Esophagus squamous epithelium (tissue), 5 donors: ENCODE measurements around the gene COLGALT1. TPM values are rescaled to one million over a fixed set of nuclear protein-coding genes. Genes with fewer than 3 reads are reported as not detected.

Source experiments
- DNase-seq: peaks from one replicate; lab custom pipeline; 2025; lab: John Stamatoyannopoulos, UW
- H3K27ac ChIP-seq, 4 donors: fragments of 200-600 bp; sonication (generic); one replicate each; pipeline ENCODE4 v1.5.1; 2016 to 2019; ENCODE audit warnings: mild to moderate bottlenecking in 1 of 4
- H3K27me3 ChIP-seq, 4 donors: fragments of 200-600 bp; sonication (generic); 1 replicate in 3 of 4; 2 replicates in 1 of 4; pipeline versions ENCODE4 v1.5.1 to v1.6.0; 2017 to 2021; ENCODE audit warnings: antibody characterized with exemption in 1 of 4
- H3K36me3 ChIP-seq, 3 donors: fragments of 200-600 bp; sonication (generic); one replicate each; pipeline ENCODE4 v1.5.1; 2016 to 2019
- H3K4me1 ChIP-seq, 3 donors: fragments of 200-600 bp; sonication (generic); one replicate each; pipeline ENCODE4 v1.5.1; 2017 to 2019
- H3K4me3 ChIP-seq, 4 donors: fragments of 200-600 bp; sonication (generic); 1 replicate in 3 of 4; 2 replicates in 1 of 4; pipeline ENCODE4 v1.5.1; 2016 to 2019; ENCODE audit warnings: mild to moderate bottlenecking in 2 of 4, moderate library complexity in 1 of 4
- H3K9me3 ChIP-seq, 3 donors: fragments of 200-600 bp; sonication (generic); one replicate each; pipeline ENCODE4 v1.5.1; 2016 to 2019
- POLR2A ChIP-seq, 4 donors: fragments of 450-650 bp; IDR thresholded peaks; one replicate each; pipeline ENCODE4 v1.6.1; 2017; ENCODE audit warnings: antibody characterized with exemption in 4 of 4, mild to moderate bottlenecking in 4 of 4, moderate library complexity in 3 of 4
- WGBS, 2 donors: methylation state at CpG; one replicate each; pipeline ENCODE4 v1.1.5; 2018; 5-methylcytosine and 5-hydroxymethylcytosine counted together
- intact Hi-C: fragments of 100-400 bp; cut with DNase I; formaldehyde crosslinking; loops from one replicate; pipeline ENCODE4 v1.15.0; 2022
- total RNA-seq, 4 donors: library from RNA; depleted of rRNA; stranded (reverse); fragments of >200 nt; gene quantifications; one replicate each; pipeline ENCODE4 v1.1.0, GENCODE V29; 2016
- TF ChIP-seq, protein P1 (sequence below), 6 experiments: fragments of 450-650 bp in 4 of 6; fragments of 200-600 bp in 2 of 6; sonication (generic) in 2 of 6; IDR thresholded peaks; one replicate each; pipeline ENCODE4 v1.5.1; 2016 to 2019; ENCODE audit warnings: antibody characterized with exemption in 6 of 6, mild to moderate bottlenecking in 4 of 6, moderate library complexity in 4 of 6
- donor health status: DM: yes; HTN: yes; CAD: no.

Gene COLGALT1
- total RNA-seq, 4 donors from 2014 or later = 23.1 to 51.9 (median 35.6) TPM

GRCh38 chr19:17605117-17605516, 49.7 kb downstream of the COLGALT1 start:
- 90% methylated on average over 7 of the region's 8 CpGs; no CpG with 5 or more reads in 1 of the 2 donors for WGBS, 2 donors
- intact Hi-C loops = no loop called here
- DNase-seq = no peak
- Histone ChIP-seq H3K36me3 (no peaks in the 10 kb centered on the region), H3K4me1 (peaks cover 0 to 15% (median 11%) of the 10 kb centered on the region in 3 donors), H3K9me3 (no peaks in the 10 kb centered on the region), H3K27ac (peak overlapping the region in 1 of 4 donors; percentile 70), H3K4me3 (no peak overlapping the region), H3K27me3 (peaks cover 0 to 75% (median 0%) of the 10 kb centered on the region in 4 donors)
- TF ChIP-seq, protein P1, sequence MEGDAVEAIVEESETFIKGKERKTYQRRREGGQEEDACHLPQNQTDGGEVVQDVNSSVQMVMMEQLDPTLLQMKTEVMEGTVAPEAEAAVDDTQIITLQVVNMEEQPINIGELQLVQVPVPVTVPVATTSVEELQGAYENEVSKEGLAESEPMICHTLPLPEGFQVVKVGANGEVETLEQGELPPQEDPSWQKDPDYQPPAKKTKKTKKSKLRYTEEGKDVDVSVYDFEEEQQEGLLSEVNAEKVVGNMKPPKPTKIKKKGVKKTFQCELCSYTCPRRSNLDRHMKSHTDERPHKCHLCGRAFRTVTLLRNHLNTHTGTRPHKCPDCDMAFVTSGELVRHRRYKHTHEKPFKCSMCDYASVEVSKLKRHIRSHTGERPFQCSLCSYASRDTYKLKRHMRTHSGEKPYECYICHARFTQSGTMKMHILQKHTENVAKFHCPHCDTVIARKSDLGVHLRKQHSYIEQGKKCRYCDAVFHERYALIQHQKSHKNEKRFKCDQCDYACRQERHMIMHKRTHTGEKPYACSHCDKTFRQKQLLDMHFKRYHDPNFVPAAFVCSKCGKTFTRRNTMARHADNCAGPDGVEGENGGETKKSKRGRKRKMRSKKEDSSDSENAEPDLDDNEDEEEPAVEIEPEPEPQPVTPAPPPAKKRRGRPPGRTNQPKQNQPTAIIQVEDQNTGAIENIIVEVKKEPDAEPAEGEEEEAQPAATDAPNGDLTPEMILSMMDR (IDR thresholded peaks at IDR 0.05) = no peak
- TF ChIP-seq POLR2A (IDR thresholded peaks at IDR 0.05) = no peak

DNA sequence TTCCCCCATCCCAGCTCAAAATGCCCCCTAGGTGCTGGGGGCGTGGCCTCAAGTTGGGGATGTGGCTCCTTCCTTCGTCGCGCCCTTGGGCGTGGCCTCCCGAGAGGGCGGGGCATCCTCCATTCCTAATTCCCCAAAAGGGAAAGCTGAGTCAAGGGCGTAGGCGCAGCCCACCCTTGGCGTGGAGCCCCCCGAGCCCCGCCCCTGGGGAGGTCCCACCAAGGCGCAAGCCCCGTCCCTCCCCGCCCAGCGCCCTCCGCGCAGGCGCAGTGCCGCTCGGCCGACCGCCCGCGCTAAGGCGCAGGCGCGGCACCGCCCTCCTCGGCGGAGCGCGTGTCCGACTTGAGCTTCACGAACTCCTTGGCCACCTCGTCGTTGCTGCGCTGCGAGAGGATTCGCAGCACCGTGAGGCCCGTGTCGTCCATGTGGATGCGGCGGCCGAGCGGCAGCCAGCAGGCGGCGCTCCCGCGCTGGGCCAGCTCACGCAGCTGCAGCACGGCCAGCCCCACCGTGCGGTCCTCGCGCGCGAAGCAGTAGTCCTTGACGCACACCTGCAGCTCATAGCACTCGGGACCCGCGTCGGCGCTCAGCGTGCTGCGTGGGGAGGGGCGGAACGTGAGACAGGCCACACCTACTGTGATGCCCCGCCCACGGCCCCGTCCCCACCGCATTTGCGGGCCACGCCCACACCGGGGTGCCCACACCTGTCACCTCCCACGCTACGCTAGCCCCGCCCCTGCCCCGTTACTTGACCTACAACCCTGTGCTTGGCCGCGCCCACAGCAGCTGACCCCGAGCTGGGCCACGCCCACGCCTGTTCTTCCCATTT, 50.5 kb downstream of the COLGALT1 start:
- WGBS, 2 donors = 6 to 9% methylated on average over 8 to 13 of the region's 85 CpGs
- DNase-seq = peak; percentile 31
- intact Hi-C loops = no loop called here
- TF ChIP-seq, protein P1 (IDR thresholded peaks at IDR 0.05) = peak in 5 of 6 experiments; percentile 46 to 70 (median 50)
- TF ChIP-seq POLR2A (IDR thresholded peaks at IDR 0.05) = no peak
- Histone ChIP-seq H3K9me3 (no peaks in the 10 kb centered on the region), H3K4me3 (peak overlapping the region; percentile 5 to 63 (median 30)), H3K27me3 (peaks cover 0 to 67% (median 0%) of the 10 kb centered on the region in 4 donors), H3K27ac (peak overlapping the region in 3 of 4 donors; percentile 50 to 70 (median 56)), H3K36me3 (no peaks in the 10 kb centered on the region), H3K4me1 (peaks cover 0 to 15% (median 11%) of the 10 kb centered on the region in 3 donors)

GRCh38 chr19:17606590-17607185, 51.2 kb downstream of the COLGALT1 start:
- H3K4me1 ChIP-seq = peaks cover 0 to 15% (median 11%) of the 10 kb centered on the region in 3 donors
- WGBS, 2 donors = 13 to 19% methylated on average over 16 to 18 of the region's 18 CpGs
- no peak for DNase-seq
- H3K4me3 ChIP-seq = peak overlapping the region; percentile 5 to 63 (median 30)
- intact Hi-C loops = no loop called here
- peak overlapping the region in 1 of 4 donors; percentile 70 for H3K27ac ChIP-seq
- TF ChIP-seq, protein P1 (IDR thresholded peaks at IDR 0.05) = no peak
- TF ChIP-seq POLR2A (IDR thresholded peaks at IDR 0.05) = no peak
- peaks cover 0 to 60% (median 0%) of the 10 kb centered on the region in 4 donors for H3K27me3 ChIP-seq
- H3K36me3 ChIP-seq = no peaks in the 10 kb centered on the region
- H3K9me3 ChIP-seq = no peaks in the 10 kb centered on the region

DNA sequence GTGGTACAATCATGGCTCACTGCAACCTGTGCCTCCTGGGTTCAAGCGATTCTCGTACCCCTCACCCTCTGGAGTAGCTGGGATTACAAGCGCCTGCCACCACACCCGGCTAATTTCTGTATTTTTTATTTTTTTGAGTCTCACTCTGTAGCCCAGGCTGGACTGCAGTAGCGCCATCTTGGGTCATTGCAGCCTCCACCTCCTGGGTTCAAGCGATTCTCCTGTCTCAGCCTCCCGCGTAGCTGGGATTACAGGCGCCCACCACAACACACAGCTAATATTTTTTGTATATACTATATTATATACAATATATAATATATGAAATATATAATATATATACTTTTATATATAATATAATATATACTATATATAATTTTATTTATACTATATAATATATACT, 52.5 kb downstream of the COLGALT1 start:
- no peak for TF ChIP-seq POLR2A (IDR thresholded peaks at IDR 0.05)
- TF ChIP-seq, protein P1 (IDR thresholded peaks at IDR 0.05) = no peak
- no peaks in the 10 kb centered on the region for H3K9me3 ChIP-seq
- peaks cover 0 to 15% (median 11%) of the 10 kb centered on the region in 3 donors for H3K4me1 ChIP-seq
- DNase-seq = no peak
- WGBS, 2 donors = 90 to 93% methylated on average over 9 of the region's 9 CpGs
- intact Hi-C loops = no loop called here
- no peak overlapping the region for H3K27ac ChIP-seq
- H3K4me3 ChIP-seq = no peak overlapping the region
- no peaks in the 10 kb centered on the region for H3K36me3 ChIP-seq
- H3K27me3 ChIP-seq = peaks cover 0 to 54% (median 0%) of the 10 kb centered on the region in 4 donors

DNA sequence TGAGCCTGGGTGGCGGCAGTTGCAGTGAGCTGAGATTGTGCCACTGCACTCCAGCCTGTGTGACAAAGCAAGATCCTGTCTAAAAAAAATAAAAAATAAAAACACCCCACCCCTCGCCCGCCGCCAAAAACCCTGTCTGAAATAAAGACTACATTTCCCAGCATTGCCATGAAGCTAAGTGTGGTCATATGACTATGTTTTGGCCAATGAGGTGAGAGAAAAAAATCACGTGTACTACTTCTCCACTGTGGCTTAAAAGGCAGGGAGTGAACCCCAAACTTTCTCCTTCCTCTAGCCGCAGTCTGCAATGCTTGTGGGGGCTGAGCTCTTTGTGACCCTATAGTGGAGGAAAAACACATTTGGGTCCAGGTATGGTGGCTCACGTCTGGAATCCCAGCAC, 54.9 kb downstream of the COLGALT1 start:
- H3K36me3 ChIP-seq = no peaks in the 10 kb centered on the region
- no peak overlapping the region for H3K27ac ChIP-seq
- H3K4me3 ChIP-seq = no peak overlapping the region
- intact Hi-C loops = no loop called here
- H3K27me3 ChIP-seq = peaks cover 0 to 46% (median 0%) of the 10 kb centered on the region in 4 donors
- TF ChIP-seq POLR2A (IDR thresholded peaks at IDR 0.05) = no peak
- TF ChIP-seq, protein P1 (IDR thresholded peaks at IDR 0.05) = no peak
- H3K4me1 ChIP-seq = peaks cover 0 to 14% (median 11%) of the 10 kb centered on the region in 3 donors
- WGBS, 2 donors = 69% methylated on average over 7 of the region's 7 CpGs
- H3K9me3 ChIP-seq = no peaks in the 10 kb centered on the region
- no peak for DNase-seq
